ENCODE data around the gene HTRA3. TPM values are rescaled to one million over a fixed set of nuclear protein-coding genes. Genes with fewer than 3 reads are reported as not detected.

The HTRA3 gene
- total and polyA plus RNA-seq, 2 experiments from 2014 or later = 1.3 to 3.6 TPM

DNA sequence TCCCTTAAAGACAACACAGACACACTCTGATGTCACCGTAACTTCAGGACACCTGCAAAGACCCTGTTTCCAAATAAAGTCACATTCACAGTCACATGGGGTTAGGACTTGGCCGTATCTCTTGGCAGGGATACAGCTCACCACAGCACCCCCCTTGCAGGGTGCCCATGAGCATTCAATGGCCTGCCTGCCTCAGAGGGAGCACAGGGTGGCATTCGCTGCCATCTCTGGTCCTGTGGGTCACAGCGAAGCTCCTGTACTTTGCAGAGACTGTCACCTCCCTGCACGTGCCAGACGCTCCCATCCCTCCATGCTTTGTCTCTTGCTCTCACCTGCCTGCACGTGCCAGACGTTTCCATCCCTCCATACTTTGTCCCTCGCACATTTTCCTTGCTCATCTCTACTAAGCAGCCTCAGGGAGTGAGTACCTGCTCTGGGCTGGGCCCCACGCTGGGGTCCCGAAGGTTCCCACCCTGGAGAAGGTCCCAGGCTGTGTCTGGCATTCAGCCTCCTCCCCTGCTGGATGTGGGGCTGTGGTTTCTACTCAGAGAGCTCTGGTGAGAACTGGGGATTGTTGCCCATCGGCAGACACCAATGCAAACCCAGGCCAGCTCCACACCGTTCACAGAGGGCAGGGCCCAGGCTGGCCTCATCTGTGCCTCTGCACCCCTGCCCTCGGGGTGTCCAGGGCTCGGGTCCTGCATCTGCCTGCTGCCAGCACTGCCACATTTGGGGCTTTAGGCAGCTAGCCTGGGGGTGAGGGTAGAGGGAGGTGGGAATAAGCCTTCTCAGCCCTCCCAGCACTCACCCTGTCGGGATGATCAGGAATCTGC is 15.8 kb downstream of the HTRA3 start:
- Mint-ChIP-seq H3K9me3 (no peaks in the 10 kb centered on the region), H3K4me3 (no peak overlapping the region), H3K4me1 (no peaks in the 10 kb centered on the region; the same call in 2 of the 3 replicates), H3K36me3 (ENCODE audit: low read depth) (no peaks in the 10 kb centered on the region), H3K27me3 (ENCODE audit: insufficient read depth, low read depth, poor library complexity) (peaks cover 8% of the 10 kb centered on the region), H3K27ac (no peak overlapping the region; the same call in 1 of the 2 replicates)
- no peaks in the 10 kb centered on the region; the same call in 1 of the 2 replicates for H4K20me1 ChIP-seq (replicated peaks; ENCODE audit: insufficient read depth)
- no peaks in the 10 kb centered on the region for H3K4me1 ChIP-seq (ENCODE audit: insufficient read depth)
- no peaks in the 10 kb centered on the region for H3K27me3 ChIP-seq (ENCODE audit: insufficient read depth)
- H3K36me3 ChIP-seq (ENCODE audit: insufficient read depth) = no peaks in the 10 kb centered on the region
- no peaks in the 10 kb centered on the region for H3K79me2 ChIP-seq (replicated peaks; ENCODE audit: insufficient read depth)
- H3K9me2 ChIP-seq (ENCODE audit: insufficient read depth) = no peaks in the 10 kb centered on the region
- H3K4me2 ChIP-seq = no peak overlapping the region
- no peak overlapping the region for H3K4me3 ChIP-seq
- H3K27ac ChIP-seq (ENCODE audit: low read depth) = no peak overlapping the region
- no peak for ATAC-seq
- H3F3A ChIP-seq (replicated peaks; ENCODE audit: low read depth) = no peaks in the 10 kb centered on the region
- no peak for DNase-seq (ENCODE audit: low spot score)
- no peak overlapping the region for H2AFZ ChIP-seq
- TF ChIP-seq, protein P1, sequence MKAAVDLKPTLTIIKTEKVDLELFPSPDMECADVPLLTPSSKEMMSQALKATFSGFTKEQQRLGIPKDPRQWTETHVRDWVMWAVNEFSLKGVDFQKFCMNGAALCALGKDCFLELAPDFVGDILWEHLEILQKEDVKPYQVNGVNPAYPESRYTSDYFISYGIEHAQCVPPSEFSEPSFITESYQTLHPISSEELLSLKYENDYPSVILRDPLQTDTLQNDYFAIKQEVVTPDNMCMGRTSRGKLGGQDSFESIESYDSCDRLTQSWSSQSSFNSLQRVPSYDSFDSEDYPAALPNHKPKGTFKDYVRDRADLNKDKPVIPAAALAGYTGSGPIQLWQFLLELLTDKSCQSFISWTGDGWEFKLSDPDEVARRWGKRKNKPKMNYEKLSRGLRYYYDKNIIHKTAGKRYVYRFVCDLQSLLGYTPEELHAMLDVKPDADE (IDR thresholded peaks at IDR 0.05) = no peak
- TF ChIP-seq, protein P2, sequence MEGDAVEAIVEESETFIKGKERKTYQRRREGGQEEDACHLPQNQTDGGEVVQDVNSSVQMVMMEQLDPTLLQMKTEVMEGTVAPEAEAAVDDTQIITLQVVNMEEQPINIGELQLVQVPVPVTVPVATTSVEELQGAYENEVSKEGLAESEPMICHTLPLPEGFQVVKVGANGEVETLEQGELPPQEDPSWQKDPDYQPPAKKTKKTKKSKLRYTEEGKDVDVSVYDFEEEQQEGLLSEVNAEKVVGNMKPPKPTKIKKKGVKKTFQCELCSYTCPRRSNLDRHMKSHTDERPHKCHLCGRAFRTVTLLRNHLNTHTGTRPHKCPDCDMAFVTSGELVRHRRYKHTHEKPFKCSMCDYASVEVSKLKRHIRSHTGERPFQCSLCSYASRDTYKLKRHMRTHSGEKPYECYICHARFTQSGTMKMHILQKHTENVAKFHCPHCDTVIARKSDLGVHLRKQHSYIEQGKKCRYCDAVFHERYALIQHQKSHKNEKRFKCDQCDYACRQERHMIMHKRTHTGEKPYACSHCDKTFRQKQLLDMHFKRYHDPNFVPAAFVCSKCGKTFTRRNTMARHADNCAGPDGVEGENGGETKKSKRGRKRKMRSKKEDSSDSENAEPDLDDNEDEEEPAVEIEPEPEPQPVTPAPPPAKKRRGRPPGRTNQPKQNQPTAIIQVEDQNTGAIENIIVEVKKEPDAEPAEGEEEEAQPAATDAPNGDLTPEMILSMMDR (conservative IDR thresholded peaks at IDR 0.05; ENCODE audit: low read depth in 2 of 2) = no peak
- no peak for TF ChIP-seq STAT1 (IDR thresholded peaks at IDR 0.05; ENCODE audit: unreplicated experiment)
- TF ChIP-seq NANOG (IDR thresholded peaks at IDR 0.05; ENCODE audit: borderline replicate concordance) = no peak
- TF ChIP-seq EZH2phosphoT487 (IDR thresholded peaks at IDR 0.05; ENCODE audit: unreplicated experiment) = no peak
- TF ChIP-seq ZNF331 (CRISPR knock-in tag; IDR thresholded peaks at IDR 0.05; ENCODE audit: low read depth) = no peak
- TF ChIP-seq CREB1 (CRISPR knock-in tag; IDR thresholded peaks at IDR 0.05; ENCODE audit: low read depth) = no peak
- TF ChIP-seq, protein P3, sequence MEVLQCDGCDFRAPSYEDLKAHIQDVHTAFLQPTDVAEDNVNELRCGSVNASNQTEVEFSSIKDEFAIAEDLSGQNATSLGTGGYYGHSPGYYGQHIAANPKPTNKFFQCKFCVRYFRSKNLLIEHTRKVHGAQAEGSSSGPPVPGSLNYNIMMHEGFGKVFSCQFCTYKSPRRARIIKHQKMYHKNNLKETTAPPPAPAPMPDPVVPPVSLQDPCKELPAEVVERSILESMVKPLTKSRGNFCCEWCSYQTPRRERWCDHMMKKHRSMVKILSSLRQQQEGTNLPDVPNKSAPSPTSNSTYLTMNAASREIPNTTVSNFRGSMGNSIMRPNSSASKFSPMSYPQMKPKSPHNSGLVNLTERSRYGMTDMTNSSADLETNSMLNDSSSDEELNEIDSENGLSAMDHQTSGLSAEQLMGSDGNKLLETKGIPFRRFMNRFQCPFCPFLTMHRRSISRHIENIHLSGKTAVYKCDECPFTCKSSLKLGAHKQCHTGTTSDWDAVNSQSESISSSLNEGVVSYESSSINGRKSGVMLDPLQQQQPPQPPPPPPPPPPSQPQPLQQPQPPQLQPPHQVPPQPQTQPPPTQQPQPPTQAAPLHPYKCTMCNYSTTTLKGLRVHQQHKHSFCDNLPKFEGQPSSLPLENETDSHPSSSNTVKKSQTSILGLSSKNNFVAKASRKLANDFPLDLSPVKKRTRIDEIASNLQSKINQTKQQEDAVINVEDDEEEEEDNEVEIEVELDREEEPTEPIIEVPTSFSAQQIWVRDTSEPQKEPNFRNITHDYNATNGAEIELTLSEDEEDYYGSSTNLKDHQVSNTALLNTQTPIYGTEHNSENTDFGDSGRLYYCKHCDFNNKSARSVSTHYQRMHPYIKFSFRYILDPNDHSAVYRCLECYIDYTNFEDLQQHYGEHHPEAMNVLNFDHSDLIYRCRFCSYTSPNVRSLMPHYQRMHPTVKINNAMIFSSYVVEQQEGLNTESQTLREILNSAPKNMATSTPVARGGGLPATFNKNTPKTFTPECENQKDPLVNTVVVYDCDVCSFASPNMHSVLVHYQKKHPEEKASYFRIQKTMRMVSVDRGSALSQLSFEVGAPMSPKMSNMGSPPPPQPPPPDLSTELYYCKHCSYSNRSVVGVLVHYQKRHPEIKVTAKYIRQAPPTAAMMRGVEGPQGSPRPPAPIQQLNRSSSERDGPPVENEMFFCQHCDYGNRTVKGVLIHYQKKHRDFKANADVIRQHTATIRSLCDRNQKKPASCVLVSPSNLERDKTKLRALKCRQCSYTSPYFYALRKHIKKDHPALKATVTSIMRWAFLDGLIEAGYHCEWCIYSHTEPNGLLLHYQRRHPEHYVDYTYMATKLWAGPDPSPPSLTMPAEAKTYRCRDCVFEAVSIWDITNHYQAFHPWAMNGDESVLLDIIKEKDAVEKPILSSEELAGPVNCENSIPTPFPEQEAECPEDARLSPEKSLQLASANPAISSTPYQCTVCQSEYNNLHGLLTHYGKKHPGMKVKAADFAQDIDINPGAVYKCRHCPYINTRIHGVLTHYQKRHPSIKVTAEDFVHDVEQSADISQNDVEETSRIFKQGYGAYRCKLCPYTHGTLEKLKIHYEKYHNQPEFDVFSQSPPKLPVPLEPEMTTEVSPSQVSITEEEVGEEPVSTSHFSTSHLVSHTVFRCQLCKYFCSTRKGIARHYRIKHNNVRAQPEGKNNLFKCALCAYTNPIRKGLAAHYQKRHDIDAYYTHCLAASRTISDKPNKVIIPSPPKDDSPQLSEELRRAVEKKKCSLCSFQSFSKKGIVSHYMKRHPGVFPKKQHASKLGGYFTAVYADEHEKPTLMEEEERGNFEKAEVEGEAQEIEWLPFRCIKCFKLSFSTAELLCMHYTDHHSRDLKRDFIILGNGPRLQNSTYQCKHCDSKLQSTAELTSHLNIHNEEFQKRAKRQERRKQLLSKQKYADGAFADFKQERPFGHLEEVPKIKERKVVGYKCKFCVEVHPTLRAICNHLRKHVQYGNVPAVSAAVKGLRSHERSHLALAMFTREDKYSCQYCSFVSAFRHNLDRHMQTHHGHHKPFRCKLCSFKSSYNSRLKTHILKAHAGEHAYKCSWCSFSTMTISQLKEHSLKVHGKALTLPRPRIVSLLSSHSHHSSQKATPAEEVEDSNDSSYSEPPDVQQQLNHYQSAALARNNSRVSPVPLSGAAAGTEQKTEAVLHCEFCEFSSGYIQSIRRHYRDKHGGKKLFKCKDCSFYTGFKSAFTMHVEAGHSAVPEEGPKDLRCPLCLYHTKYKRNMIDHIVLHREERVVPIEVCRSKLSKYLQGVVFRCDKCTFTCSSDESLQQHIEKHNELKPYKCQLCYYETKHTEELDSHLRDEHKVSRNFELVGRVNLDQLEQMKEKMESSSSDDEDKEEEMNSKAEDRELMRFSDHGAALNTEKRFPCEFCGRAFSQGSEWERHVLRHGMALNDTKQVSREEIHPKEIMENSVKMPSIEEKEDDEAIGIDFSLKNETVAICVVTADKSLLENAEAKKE (CRISPR knock-in tag; IDR thresholded peaks at IDR 0.05) = no peak
- no peak for TF ChIP-seq JUNB (IDR thresholded peaks at IDR 0.05; ENCODE audit: unreplicated experiment)
- no peak for TF ChIP-seq EZH2 (IDR thresholded peaks at IDR 0.05; ENCODE audit: low read depth, unreplicated experiment)
